Mammary epithelial cell (primary cell): ENCODE results near the gene SRSF7.
"Not testable (repeated sequence)": the region's sequence is repeated elsewhere in the genome, so short reads cannot be mapped to it uniquely, and the experiment has no call there.

Experiments
- CTCF ChIP-seq, 2 donors: IDR thresholded peaks in 1 of 2; conservative IDR thresholded peaks in 1 of 2; 2 replicates each; pipeline ENCODE4 v1.5.1; 2011 to 2012; ENCODE audit warnings: inconsistent platforms in 2 of 2, low read length in 2 of 2, mild to moderate bottlenecking in 2 of 2, control low read depth in 1 of 2, low read depth in 1 of 2; ENCODE audit not compliant: insufficient read depth in 1 of 2; ENCODE audit errors: extremely low read depth in 1 of 2
- EZH2 ChIP-seq: IDR thresholded peaks from 2 replicates; pipeline ENCODE4 v1.6.1; 2012; ENCODE audit warnings: low read length, inconsistent platforms, borderline replicate concordance

- TF ChIP-seq EZH2; CTCF (conservative IDR thresholded peaks at IDR 0.05 in 1 of 2, IDR thresholded peaks at IDR 0.05 in 1 of 2; ENCODE audit: extremely low read depth in 1 of 2, insufficient read depth in 1 of 2, low read depth in 1 of 2, low read length in 2 of 2): not testable (repeated sequence)
Observed at GRCh38 chr2:38708491-38708890, 42.7 kb downstream of the SRSF7 start.
